HL-60/S4 treated with phorbol 12-myristate 13-acetate at 8.2 ng/mL for 4 days and 3 days (cell line): ENCODE data around the gene C9orf85.
"Not testable (repeated sequence)": the region's sequence is repeated elsewhere in the genome, so short reads cannot be mapped to it uniquely, and the experiment has no call there.

Experiments
- in situ Hi-C: fragments of 300-500 bp; cut with MboI; formaldehyde crosslinking; loops from 2 replicates; pipeline ENCODE4 v1.15.0; 2022; ENCODE audit warnings: low sequenced_read_pairs

Gene C9orf85, protein sequence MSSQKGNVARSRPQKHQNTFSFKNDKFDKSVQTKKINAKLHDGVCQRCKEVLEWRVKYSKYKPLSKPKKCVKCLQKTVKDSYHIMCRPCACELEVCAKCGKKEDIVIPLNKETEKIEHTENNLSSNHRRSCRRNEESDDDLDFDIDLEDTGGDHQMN

GRCh38 chr9:71911061-71911907 is at the start of gene C9orf85, which contains the start of gene ABHD17B:
Gene C9orf85 (plus strand): TSS chr9:71911639. CDS start chr9:71911735, 96 bp downstream.
Gene ABHD17B (minus strand): TSS chr9:71911193. CDS start chr9:71875080, 36,113 bp downstream.
- in situ Hi-C loops: no loop called here

GRCh38 chr9:71863631-71864030 is 47.8 kb upstream of the C9orf85 start:
- in situ Hi-C loops: no loop called here

- in situ Hi-C loops: no loop called here
Measured at GRCh38 chr9:71875345-71875744, 36.1 kb upstream of the C9orf85 start.

DNA sequence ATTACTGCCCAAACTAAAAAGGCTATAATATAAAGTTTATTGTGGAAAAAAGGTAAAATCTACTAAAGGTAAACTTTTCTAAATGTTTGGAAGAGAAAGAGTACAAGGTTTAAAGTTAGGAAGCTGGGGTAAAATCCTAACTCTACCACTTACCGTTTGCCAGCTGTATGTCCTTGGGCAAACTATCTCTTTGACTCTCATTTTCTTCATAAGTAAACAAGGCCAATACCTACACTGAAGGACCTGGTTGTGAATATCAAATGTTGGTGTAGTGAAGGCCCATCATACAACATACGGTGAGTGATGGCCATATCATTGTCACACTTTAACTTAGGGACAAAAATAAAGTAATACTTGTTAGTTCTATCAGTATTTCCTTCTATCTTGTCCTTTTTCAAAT is 35.3 kb upstream of the C9orf85 start:
- in situ Hi-C loops: no loop called here

DNA sequence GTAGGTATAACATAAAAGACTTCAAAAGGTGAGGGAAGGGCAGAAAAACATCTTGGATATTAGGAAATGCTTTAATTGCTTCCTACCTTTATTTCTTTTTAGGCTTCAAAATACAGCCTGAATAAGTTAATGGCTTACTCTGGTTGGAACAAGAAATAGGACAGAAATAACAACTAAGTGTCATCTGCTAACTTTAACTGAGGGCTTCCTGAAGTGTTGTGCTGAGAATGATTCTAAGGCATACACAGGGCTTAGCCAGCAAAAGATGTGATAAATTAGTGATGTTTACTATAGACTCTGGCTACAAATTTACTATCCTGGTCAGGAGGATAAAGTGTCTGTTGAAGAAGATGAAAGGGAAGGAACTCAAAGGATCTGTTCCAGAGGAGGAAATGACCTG is 34.6 kb upstream of the C9orf85 start:
- in situ Hi-C loops: no loop called here

DNA sequence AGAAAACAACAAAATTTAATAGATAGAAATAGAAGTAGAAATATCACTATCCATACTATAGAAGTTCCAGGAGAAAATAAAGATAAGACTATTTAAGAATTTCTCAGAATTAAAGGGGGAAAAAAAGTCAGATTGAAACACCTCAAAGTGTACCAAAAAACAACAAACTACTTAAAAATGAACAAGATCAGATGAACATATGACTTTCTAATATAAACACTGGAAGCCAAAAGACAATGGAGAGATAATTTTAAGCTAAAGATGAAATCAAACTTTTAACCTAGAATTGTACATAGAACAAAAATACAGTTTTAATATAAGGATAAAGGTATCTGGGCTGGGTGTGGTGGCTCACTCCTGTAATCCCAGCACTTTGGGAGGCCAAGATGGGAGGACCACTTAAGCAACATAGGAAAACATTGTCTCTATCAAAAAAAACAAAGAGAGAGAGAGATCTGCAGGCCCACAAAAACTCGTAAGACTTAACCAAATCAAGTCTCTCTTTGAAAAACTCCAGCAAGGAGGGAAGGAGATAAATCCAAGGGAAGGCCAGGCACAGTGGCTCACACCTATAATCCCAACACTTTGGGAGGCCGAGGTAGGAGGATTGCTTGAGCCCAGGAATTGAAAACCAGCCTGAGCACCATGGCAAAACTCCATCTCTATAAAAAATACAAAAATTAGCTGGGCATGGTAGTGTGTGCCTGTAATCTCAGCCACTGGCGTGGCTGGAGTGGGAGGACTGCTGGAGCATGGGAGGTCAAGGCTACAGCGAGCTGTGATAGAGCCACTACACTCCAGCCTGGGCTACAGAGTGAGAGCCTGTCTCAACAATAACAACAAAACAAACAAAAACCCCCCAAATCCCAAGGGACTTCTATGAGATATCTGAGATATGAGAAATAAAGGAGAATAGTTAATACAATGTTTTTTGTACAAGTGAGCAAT is 32.8 kb upstream of the C9orf85 start:
- in situ Hi-C loops: no loop called here

GRCh38 chr9:71879644-71880174 is 31.7 kb upstream of the C9orf85 start:
- in situ Hi-C loops: no loop called here

- in situ Hi-C loops: no loop called here
Measured at GRCh38 chr9:71884005-71884404, 27.4 kb upstream of the C9orf85 start.

GRCh38 chr9:71885467-71885866 is 26.0 kb upstream of the C9orf85 start:
- in situ Hi-C loops: no loop called here

- in situ Hi-C loops: no loop called here
Measured at GRCh38 chr9:71886015-71886414, 25.4 kb upstream of the C9orf85 start.

- in situ Hi-C loops: no loop called here
Measured at GRCh38 chr9:71886541-71886940, 24.9 kb upstream of the C9orf85 start.

DNA sequence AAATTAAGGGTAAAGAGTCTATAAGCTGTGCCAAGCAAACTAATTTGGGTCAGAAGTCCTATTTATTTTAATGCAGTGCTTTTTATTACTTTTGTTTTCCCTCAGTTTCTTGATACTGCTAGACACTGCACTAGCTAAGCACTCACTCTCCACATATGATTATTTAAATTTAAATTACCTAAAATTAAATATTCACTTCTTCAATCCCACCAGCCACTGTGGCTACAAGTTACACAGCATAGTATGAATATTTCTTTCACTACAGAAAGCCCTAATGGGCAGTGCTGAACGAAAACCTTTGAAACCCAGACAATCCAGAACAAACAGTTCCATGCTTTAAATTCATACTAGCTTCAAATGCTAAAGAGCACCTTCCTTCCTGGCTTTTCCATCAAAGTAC is 24.1 kb upstream of the C9orf85 start:
- in situ Hi-C loops: no loop called here

GRCh38 chr9:71890042-71890679 is 21.3 kb upstream of the C9orf85 start:
- in situ Hi-C loops: no loop called here

DNA sequence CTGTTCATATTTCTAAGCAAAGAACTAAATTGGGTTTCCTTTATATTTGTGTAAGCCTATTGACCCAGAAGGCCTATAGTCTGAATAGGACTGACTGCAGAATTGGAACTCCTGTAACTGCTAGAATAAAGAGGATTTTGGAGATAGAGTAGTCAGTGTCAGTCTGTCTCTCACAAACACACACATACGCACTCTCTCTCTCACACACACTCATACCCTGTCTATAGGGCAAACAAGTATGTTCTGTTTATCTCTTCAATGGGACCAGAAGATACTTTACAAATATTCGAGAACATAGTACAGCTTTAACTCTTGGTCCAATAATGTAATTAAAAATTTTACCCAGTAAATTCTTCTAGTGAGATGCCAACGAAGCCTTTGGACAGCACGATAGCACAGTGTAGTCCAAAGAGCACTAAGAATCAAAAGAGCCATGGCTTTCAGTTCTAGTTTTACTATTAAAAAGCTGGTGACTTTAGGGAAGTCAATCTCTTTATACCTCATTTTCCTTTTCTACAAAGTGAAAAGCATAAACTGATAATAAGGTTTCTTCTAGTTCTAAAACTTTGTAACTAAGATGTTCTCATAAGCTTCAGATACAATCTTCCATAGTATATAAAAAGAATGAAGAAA is 19.8 kb upstream of the C9orf85 start:
- in situ Hi-C loops: no loop called here

- in situ Hi-C loops: no loop called here
Measured at GRCh38 chr9:71895117-71895516, 16.3 kb upstream of the C9orf85 start.

- in situ Hi-C loops: no loop called here
Measured at GRCh38 chr9:71895955-71896354, 15.5 kb upstream of the C9orf85 start.

DNA sequence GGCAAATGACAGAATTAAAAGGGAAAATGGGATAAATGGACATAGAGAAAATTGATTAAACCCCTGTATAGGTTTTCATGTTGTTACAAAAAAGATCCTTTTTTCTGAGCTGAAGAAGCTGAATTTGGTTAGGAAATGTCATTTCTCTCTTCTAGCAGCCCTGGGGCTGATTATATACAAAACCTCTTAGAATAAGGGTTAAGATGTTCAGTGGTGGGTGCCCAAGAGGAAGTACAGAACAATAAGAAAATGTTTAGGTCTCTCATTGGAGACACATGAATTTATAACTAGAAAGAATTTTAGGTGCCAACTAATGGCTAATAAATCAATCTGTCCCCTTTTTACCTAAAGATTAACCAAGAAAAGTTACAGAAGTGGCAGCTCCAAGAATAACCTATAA is 14.7 kb upstream of the C9orf85 start:
- in situ Hi-C loops: no loop called here

GRCh38 chr9:71897577-71897976 is 13.9 kb upstream of the C9orf85 start:
- in situ Hi-C loops: no loop called here

DNA sequence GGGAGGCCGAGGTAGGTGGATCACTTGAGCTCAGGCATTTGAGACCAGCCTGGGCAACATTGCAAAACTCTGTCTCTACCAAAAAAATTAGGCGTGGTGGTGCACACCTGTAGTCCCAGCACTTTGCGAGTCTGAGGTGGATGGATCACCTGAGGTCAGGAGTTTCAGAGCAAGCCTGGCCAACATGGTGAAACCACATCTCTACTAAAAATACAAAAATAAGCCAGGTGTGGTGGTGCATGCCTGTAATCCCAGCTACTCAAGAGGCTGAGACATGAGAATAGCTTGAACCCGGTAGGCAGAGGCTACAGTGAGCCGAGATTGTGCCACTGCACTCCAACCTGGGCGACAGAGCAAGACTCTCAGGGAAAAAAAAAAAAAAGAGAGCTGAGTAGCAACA is 12.7 kb upstream of the C9orf85 start:
- in situ Hi-C loops: not testable (repeated sequence)
